BE2C (cell line): Measurements from ENCODE around the gene VWF.
A peak's percentile ranks its signal among the peaks of the same experiment; 100 is the strongest.

Experiments
- DNase-seq: peaks from one replicate; pipeline ENCODE4 v3.0.0-alpha.2; 2020
- H3K27me3 ChIP-seq: fragments of 250-450 bp; sonication (Bioruptor Pico); 2 replicates; pipeline ENCODE4 v1.5.1; 2020; ENCODE audit warnings: mild to moderate bottlenecking
- H3K36me3 ChIP-seq: fragments of 250-450 bp; sonication (Bioruptor Pico); 2 replicates; pipeline ENCODE4 v1.5.1; 2020; ENCODE audit warnings: mild to moderate bottlenecking
- H3K4me1 ChIP-seq: fragments of 250-450 bp; sonication (Bioruptor Pico); 2 replicates; pipeline ENCODE4 v1.5.1; 2020
- H3K4me3 ChIP-seq: 2 replicates; pipeline ENCODE4 v1.5.1; 2011; ENCODE audit warnings: low read depth, low read length
- H3K9me3 ChIP-seq: fragments of 250-450 bp; sonication (Bioruptor Pico); 2 replicates; pipeline ENCODE4 v1.5.1; 2020
- TF ChIP-seq, protein P1 (sequence below): IDR thresholded peaks from 2 replicates; pipeline ENCODE4 v1.5.1; 2012; ENCODE audit warnings: mild to moderate bottlenecking, low read depth, low read length

The VWF gene

DNA sequence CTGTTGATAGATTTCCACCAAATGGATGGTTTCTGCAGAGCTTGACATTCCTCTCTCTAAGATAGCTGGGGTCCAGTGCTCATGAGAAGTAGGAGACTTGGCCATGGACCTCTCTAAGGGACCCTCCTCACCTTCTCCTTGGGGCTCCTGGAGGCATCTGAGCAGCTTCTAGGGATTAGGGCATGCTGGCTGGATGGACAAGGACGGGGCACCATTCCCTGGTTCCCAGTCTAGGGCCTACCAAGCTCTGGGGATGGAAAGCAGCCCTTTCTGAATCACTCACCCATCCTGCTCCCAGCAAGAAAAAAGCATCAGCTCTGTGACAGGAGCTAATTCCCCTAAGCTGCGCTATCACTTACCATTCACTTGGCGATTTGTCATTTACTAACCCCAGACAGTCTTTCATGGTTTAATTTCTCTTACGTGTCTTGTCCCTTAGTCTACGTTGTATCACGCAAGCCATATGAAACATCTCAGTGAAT is 39.5 kb downstream of the VWF start:
- Histone ChIP-seq H3K36me3 (no peaks in the 10 kb centered on the region), H3K4me1 (peaks cover 30% of the 10 kb centered on the region), H3K4me3 (no peak overlapping the region), H3K9me3 (no peaks in the 10 kb centered on the region), H3K27me3 (no peaks in the 10 kb centered on the region)
- TF ChIP-seq, protein P1, sequence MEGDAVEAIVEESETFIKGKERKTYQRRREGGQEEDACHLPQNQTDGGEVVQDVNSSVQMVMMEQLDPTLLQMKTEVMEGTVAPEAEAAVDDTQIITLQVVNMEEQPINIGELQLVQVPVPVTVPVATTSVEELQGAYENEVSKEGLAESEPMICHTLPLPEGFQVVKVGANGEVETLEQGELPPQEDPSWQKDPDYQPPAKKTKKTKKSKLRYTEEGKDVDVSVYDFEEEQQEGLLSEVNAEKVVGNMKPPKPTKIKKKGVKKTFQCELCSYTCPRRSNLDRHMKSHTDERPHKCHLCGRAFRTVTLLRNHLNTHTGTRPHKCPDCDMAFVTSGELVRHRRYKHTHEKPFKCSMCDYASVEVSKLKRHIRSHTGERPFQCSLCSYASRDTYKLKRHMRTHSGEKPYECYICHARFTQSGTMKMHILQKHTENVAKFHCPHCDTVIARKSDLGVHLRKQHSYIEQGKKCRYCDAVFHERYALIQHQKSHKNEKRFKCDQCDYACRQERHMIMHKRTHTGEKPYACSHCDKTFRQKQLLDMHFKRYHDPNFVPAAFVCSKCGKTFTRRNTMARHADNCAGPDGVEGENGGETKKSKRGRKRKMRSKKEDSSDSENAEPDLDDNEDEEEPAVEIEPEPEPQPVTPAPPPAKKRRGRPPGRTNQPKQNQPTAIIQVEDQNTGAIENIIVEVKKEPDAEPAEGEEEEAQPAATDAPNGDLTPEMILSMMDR, result no peak
- DNase-seq, result peak; percentile 11

DNA sequence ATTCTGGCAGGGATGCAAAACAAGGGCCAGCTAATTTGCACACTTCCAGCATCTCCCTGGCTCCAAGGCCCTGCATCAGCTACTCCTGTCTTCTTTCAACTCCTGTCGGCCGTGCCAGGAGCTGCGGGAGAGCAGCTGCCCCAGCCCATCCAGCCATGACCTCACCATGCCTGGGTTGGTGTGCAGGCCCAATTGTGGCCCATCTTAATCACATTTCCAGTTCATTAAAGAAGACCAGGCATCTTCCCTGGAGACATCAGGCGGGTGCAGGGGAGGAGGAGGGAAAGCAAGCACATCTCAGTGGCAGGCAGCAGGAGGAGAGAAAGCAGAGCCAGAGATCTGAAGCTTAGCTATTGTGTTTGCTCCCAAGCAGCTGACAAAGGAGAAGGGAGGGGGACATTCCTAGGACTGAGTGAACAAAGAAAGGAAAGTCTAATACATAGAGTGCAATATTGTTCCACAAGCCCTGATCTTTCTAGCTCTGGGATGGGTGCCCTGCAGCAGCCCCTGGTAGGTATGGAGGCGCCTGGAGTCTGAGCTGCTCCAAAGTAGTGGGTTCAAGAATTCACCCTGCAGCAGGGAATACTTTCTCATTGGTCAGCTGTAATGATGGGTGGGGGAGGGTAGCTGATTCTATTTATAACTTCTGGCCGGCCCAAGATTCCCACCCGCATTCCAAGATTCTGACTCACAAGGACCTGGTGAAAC is 40.1 kb downstream of the VWF start:
- Histone ChIP-seq H3K4me1 (peaks cover 30% of the 10 kb centered on the region), H3K4me3 (no peak overlapping the region)

DNA sequence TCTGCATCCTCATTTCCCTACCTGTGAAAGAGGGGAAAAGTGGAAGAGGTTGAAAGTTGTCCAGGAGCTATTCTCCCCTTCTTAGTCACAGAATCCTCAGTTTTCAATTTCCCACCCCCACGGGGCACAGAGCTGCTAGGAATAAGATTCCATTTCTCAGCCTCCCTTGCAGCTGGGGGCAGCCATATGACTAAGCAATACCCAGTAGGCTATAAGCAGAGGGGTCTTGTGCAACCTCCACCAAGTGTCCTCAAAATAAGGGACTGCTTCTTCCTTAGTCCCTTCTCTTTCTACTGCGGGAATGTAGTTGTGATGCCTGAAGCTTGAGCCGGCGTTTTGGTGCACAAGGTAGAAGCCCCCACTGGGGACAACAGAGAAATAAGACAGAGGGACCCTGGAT is 40.9 kb downstream of the VWF start:
- H3K4me3 ChIP-seq, result no peak overlapping the region
- peaks cover 27% of the 10 kb centered on the region for H3K4me1 ChIP-seq
- no peaks in the 10 kb centered on the region for H3K9me3 ChIP-seq
- H3K27me3 ChIP-seq, result no peaks in the 10 kb centered on the region
- no peaks in the 10 kb centered on the region for H3K36me3 ChIP-seq
- TF ChIP-seq, protein P1, result no peak
- DNase-seq, result peak; percentile 4

More for the DNA sequence above, 40.1 kb downstream of the VWF start:
- no peaks in the 10 kb centered on the region for H3K27me3 ChIP-seq
- H3K36me3 ChIP-seq, result no peaks in the 10 kb centered on the region
- peak; percentile 95 for DNase-seq
- no peaks in the 10 kb centered on the region for H3K9me3 ChIP-seq
- TF ChIP-seq, protein P1, result peak; percentile 28; the same call in 1 of the 2 replicates

DNA sequence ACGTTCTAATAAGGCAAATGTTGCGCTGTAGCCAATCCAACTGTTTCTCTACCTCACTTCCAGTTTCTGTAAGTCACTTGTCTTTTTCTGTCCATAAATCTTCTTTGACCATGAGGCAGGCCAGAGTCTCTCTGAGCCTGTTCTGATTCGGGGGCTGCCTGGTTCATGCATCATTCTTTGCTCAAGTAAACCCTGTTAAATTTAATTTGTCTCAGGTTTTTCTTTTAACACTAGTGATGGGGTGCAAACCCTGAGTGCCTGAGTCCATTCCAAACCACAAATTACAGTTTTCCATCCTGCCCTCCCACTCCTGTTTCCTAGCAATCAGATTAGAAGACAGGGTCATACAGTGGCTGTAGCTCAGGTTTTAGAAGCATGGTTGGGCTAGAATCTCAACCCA is 41.9 kb downstream of the VWF start:
- no peaks in the 10 kb centered on the region for H3K36me3 ChIP-seq
- DNase-seq, result peak; percentile 6
- TF ChIP-seq, protein P1, result no peak
- H3K9me3 ChIP-seq, result no peaks in the 10 kb centered on the region
- H3K4me1 ChIP-seq, result peaks cover 25% of the 10 kb centered on the region
- no peaks in the 10 kb centered on the region for H3K27me3 ChIP-seq
- no peak overlapping the region for H3K4me3 ChIP-seq

DNA sequence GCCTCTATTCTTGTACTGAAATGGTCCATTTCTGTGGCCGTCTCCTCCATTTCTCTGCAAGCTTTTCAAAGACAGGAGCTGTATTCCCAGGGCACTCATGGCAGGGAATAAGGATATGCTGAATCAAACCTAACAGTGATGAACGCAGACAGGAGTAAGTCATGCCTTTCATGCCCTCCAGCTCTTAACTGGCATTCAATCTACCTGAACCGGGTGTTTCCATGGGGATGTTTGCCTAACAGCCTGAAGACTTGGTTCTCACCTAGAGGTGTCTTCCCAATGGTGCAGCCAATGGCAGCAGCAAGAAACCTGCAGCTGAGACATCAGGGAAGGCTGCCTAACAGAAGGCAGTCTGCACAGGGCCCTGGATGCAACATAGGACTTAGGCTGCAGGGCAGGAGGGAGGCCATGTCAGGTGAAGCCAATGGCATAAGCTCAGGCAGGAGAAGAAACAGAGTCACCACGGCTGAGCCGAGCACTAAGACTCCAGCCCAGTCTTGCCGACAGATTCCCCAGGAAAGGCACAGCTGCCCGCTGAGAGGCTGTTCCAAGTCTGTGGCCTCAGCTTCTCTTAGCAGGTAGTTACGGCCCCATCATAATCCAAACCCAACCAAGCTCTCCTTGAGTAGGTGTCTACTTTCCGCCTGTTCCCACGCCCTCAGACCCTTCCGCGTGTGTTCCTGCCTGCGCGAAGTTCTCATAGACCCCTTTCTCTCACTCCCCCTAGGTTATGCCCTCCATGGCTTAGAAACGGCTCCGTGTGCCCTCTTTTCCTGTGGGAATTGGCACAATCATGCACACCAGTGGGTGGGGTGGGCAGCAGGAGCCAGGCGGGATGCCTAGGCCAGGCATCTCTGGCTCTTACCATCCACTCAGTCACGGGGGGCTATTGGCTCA is 44.1 kb downstream of the VWF start:
- no peaks in the 10 kb centered on the region for H3K36me3 ChIP-seq
- TF ChIP-seq, protein P1, result no peak
- H3K4me1 ChIP-seq, result peaks cover 25% of the 10 kb centered on the region
- no peaks in the 10 kb centered on the region for H3K9me3 ChIP-seq
- H3K27me3 ChIP-seq, result no peaks in the 10 kb centered on the region
- DNase-seq, result peak; percentile 0
- no peak overlapping the region for H3K4me3 ChIP-seq
